Measurements from ENCODE around the gene ADGRL3.

DNA sequence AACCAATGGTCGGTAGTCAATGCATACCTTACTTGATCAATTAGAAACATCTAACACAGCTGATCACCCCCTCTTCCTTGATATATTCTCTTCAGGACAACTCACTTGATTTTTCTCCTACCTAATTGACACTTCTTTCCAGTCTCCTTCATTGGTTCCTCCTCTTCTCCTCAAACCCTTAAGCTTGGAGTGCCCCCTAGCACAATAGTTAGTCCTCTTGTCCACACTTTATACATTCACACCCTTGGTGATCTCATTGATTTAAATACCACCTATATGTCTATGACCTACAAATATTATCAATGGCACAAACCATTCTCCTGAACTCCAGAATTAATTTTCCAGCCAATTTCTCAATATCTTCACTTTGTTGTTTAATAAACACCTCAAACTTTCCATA, 724.0 kb downstream of the ADGRL3 start:
- TF ChIP-seq, protein P1, sequence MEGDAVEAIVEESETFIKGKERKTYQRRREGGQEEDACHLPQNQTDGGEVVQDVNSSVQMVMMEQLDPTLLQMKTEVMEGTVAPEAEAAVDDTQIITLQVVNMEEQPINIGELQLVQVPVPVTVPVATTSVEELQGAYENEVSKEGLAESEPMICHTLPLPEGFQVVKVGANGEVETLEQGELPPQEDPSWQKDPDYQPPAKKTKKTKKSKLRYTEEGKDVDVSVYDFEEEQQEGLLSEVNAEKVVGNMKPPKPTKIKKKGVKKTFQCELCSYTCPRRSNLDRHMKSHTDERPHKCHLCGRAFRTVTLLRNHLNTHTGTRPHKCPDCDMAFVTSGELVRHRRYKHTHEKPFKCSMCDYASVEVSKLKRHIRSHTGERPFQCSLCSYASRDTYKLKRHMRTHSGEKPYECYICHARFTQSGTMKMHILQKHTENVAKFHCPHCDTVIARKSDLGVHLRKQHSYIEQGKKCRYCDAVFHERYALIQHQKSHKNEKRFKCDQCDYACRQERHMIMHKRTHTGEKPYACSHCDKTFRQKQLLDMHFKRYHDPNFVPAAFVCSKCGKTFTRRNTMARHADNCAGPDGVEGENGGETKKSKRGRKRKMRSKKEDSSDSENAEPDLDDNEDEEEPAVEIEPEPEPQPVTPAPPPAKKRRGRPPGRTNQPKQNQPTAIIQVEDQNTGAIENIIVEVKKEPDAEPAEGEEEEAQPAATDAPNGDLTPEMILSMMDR (IDR thresholded peaks at IDR 0.05) = no peak
- no peak for TF ChIP-seq EP300 (IDR thresholded peaks at IDR 0.05)

Data from suprapubic skin (tissue), 3 donors.